NCI-H1048 (cell line): ENCODE data around the gene SLC6A1.
"Not testable (repeated sequence)": the region's sequence is repeated elsewhere in the genome, so short reads cannot be mapped to it uniquely, and the experiment has no call there.

Experiments used
- DNase-seq: peaks from one replicate; lab custom pipeline; 2025; lab: John Stamatoyannopoulos, UW

The SLC6A1 gene

GRCh38 chr3:11059799-11060115 is 67.2 kb downstream of the SLC6A1 start:
- DNase-seq, result no peak

- no peak for DNase-seq
Observed at GRCh38 chr3:11060500-11061251, 68.1 kb downstream of the SLC6A1 start.

- DNase-seq, result not testable (repeated sequence)
Observed at GRCh38 chr3:11061268-11061871, 68.8 kb downstream of the SLC6A1 start.

GRCh38 chr3:11062704-11063103 is 70.2 kb downstream of the SLC6A1 start:
- no peak for DNase-seq

- no peak for DNase-seq
Observed at GRCh38 chr3:11071096-11071755, 78.7 kb downstream of the SLC6A1 start.

GRCh38 chr3:11072631-11073030 is 80.1 kb downstream of the SLC6A1 start:
- DNase-seq, result no peak

GRCh38 chr3:11074011-11074410 is 81.5 kb downstream of the SLC6A1 start:
- no peak for DNase-seq

- no peak for DNase-seq
Observed at GRCh38 chr3:11074451-11074850, 81.9 kb downstream of the SLC6A1 start.

GRCh38 chr3:11075122-11075521 is 82.6 kb downstream of the SLC6A1 start:
- DNase-seq, result not testable (repeated sequence)

GRCh38 chr3:11076711-11077110 is 84.2 kb downstream of the SLC6A1 start:
- DNase-seq, result no peak

GRCh38 chr3:11077466-11077865 is 84.9 kb downstream of the SLC6A1 start:
- no peak for DNase-seq

- DNase-seq, result no peak
Observed at GRCh38 chr3:11078826-11079515, 86.4 kb downstream of the SLC6A1 start.

GRCh38 chr3:11080492-11080891 is 87.9 kb downstream of the SLC6A1 start:
- no peak for DNase-seq

GRCh38 chr3:11084098-11084497 is 91.5 kb downstream of the SLC6A1 start:
- no peak for DNase-seq

GRCh38 chr3:11084677-11085076 is 92.1 kb downstream of the SLC6A1 start:
- no peak for DNase-seq

- no peak for DNase-seq
Observed at GRCh38 chr3:11085093-11085840, 92.7 kb downstream of the SLC6A1 start.

GRCh38 chr3:11086856-11087255 is 94.3 kb downstream of the SLC6A1 start:
- no peak for DNase-seq

GRCh38 chr3:11088066-11088465 is 95.5 kb downstream of the SLC6A1 start:
- no peak for DNase-seq

- DNase-seq, result no peak
Observed at GRCh38 chr3:11088831-11089230, 96.3 kb downstream of the SLC6A1 start.
